H9 (cell line): ENCODE measurements around the gene TEX19. TPM values are rescaled to one million over a fixed set of nuclear protein-coding genes. Genes with fewer than 3 reads are reported as not detected.
A peak's percentile ranks its signal among the peaks of the same experiment; 100 is the strongest.

Experiments
- DNase-seq: peaks from one replicate; pipeline ENCODE4 v3.0.0-alpha.2; 2017
- H2AFZ ChIP-seq: one replicate; pipeline ENCODE4 v1.6.1; 2013; ENCODE audit warnings: mild to moderate bottlenecking, low read length, control low read depth, moderate library complexity
- H2AK5ac ChIP-seq: 2 replicates; pipeline ENCODE4 v1.6.1; 2013; ENCODE audit warnings: low read length, control low read depth, mixed read lengths; ENCODE audit not compliant: insufficient read length
- H2BK120ac ChIP-seq: one replicate; pipeline ENCODE4 v1.6.1; 2013; ENCODE audit warnings: low read depth, mild to moderate bottlenecking, low read length, control low read depth, inconsistent platforms; ENCODE audit not compliant: poor library complexity, severe bottlenecking
- H2BK12ac ChIP-seq: 2 replicates; pipeline ENCODE4 v1.6.1; 2013; ENCODE audit warnings: low read length, control low read depth, mixed read lengths, low read depth; ENCODE audit not compliant: insufficient read length
- H2BK15ac ChIP-seq: 2 replicates; pipeline ENCODE4 v1.6.1; 2013; ENCODE audit warnings: low read depth, low read length, control low read depth
- H2BK20ac ChIP-seq: one replicate; pipeline ENCODE4 v1.6.1; 2013; ENCODE audit warnings: low read depth, mild to moderate bottlenecking, low read length, control low read depth, inconsistent platforms; ENCODE audit not compliant: poor library complexity, severe bottlenecking
- H2BK5ac ChIP-seq: 2 replicates; pipeline ENCODE4 v1.6.1; 2013; ENCODE audit warnings: low read length, control low read depth, mixed read lengths; ENCODE audit not compliant: insufficient read length
- H3K14ac ChIP-seq: 2 replicates; pipeline ENCODE4 v1.6.1; 2013; ENCODE audit warnings: low read length, control low read depth; ENCODE audit not compliant: insufficient read depth
- H3K18ac ChIP-seq: 2 replicates; pipeline ENCODE4 v1.6.1; 2013; ENCODE audit warnings: low read depth, mild to moderate bottlenecking, mixed read lengths, low read length, control low read depth; ENCODE audit not compliant: insufficient read length
- H3K23ac ChIP-seq: 2 replicates; pipeline ENCODE4 v1.6.1; 2013; ENCODE audit warnings: low read length, control low read depth, mixed read lengths, low read depth; ENCODE audit not compliant: insufficient read length
- H3K23me2 ChIP-seq: 2 replicates; pipeline ENCODE4 v1.6.1; 2013; ENCODE audit warnings: low read depth, mild to moderate bottlenecking, mixed read lengths, low read length, control low read depth; ENCODE audit not compliant: insufficient read length, poor library complexity, severe bottlenecking
- H3K27ac ChIP-seq: 2 replicates; pipeline ENCODE4 v1.5.1; 2013; ENCODE audit warnings: low read length, control low read depth, mixed read lengths, low read depth; ENCODE audit not compliant: insufficient read length
- H3K27me3 ChIP-seq: 2 replicates; pipeline ENCODE4 v1.6.1; 2013; ENCODE audit warnings: low read length, control low read depth, inconsistent platforms; ENCODE audit not compliant: insufficient read depth
- H3K4ac ChIP-seq: 2 replicates; pipeline ENCODE4 v1.6.1; 2013; ENCODE audit warnings: low read depth, mild to moderate bottlenecking, control low read depth, inconsistent platforms, low read length, moderate library complexity
- H3K4me1 ChIP-seq: 2 replicates; pipeline ENCODE4 v1.6.1; 2013; ENCODE audit warnings: low read length, control low read depth, inconsistent platforms; ENCODE audit not compliant: insufficient read depth
- H3K4me2 ChIP-seq: 2 replicates; pipeline ENCODE4 v1.6.1; 2013; ENCODE audit warnings: low read length, control low read depth, mixed read lengths; ENCODE audit not compliant: insufficient read length, insufficient read depth
- H3K56ac ChIP-seq: 2 replicates; pipeline ENCODE4 v1.6.1; 2013; ENCODE audit warnings: low read depth, mild to moderate bottlenecking, mixed read lengths, low read length, control low read depth; ENCODE audit not compliant: insufficient read length
- H3K79me1 ChIP-seq: 2 replicates; pipeline ENCODE4 v1.6.1; 2013; ENCODE audit warnings: low read depth, mild to moderate bottlenecking, moderate library complexity, low read length, control low read depth, inconsistent platforms; ENCODE audit not compliant: insufficient read depth, poor library complexity, severe bottlenecking
- H3K79me2 ChIP-seq: 2 replicates; pipeline ENCODE4 v1.6.1; 2013; ENCODE audit warnings: low read length, control low read depth, inconsistent platforms; ENCODE audit not compliant: insufficient read depth
- H3K9ac ChIP-seq: 2 replicates; pipeline ENCODE4 v1.6.1; 2013; ENCODE audit warnings: low read length, control low read depth, mixed read lengths; ENCODE audit not compliant: insufficient read length; ENCODE audit errors: extremely low read depth
- H3K9me3 ChIP-seq: one replicate; pipeline ENCODE4 v1.6.1; 2013; ENCODE audit warnings: low read depth, low read length, inconsistent platforms; ENCODE audit not compliant: control insufficient read depth
- H3T11ph ChIP-seq: one replicate; pipeline ENCODE4 v1.6.1; 2013; ENCODE audit warnings: mild to moderate bottlenecking, low read length, control low read depth, inconsistent platforms
- H4K20me1 ChIP-seq: one replicate; pipeline ENCODE4 v1.6.1; 2013; ENCODE audit not compliant: control insufficient read depth, insufficient read length, insufficient read depth
- H4K5ac ChIP-seq: 2 replicates; pipeline ENCODE4 v1.6.1; 2013; ENCODE audit warnings: low read depth, mild to moderate bottlenecking, mixed read lengths, low read length, control low read depth; ENCODE audit not compliant: insufficient read length
- H4K8ac ChIP-seq: replicated peaks from 2 replicates; pipeline ENCODE4 v1.6.1; 2013; ENCODE audit warnings: low read length, control low read depth, mixed read lengths, low read depth; ENCODE audit not compliant: insufficient read length
- H4K91ac ChIP-seq: 2 replicates; pipeline ENCODE4 v1.6.1; 2013; ENCODE audit warnings: low read depth, mild to moderate bottlenecking, moderate library complexity, mixed read lengths, low read length, control low read depth; ENCODE audit not compliant: insufficient read length
- H3K27ac Mint-ChIP-seq, 3 experiments: 2 replicates in 2 of 3; 3 replicates in 1 of 3; pipeline ENCODE4 v1.8.0; 2020 to 2021; ENCODE audit warnings: mixed read lengths in 3 of 3, mild to moderate bottlenecking in 1 of 3, moderate library complexity in 1 of 3
- H3K27me3 Mint-ChIP-seq: 2 replicates; pipeline ENCODE4 v1.8.0; 2021; ENCODE audit warnings: low read depth, mild to moderate bottlenecking, moderate library complexity, mixed read lengths
- H3K36me3 Mint-ChIP-seq, 3 experiments: 2 replicates in 2 of 3; 3 replicates in 1 of 3; pipeline ENCODE4 v1.8.0; 2020 to 2021; ENCODE audit warnings: low read depth in 3 of 3, mixed read lengths in 3 of 3; ENCODE audit not compliant: insufficient read depth in 1 of 3
- H3K4me1 Mint-ChIP-seq, 2 experiments: 2 replicates each; pipeline ENCODE4 v1.8.0; 2020; ENCODE audit warnings: mixed read lengths in 2 of 2
- H3K4me3 Mint-ChIP-seq, 2 experiments: 2 replicates in 1 of 2; 3 replicates in 1 of 2; pipeline ENCODE4 v1.8.0; 2020 to 2021; ENCODE audit warnings: mild to moderate bottlenecking in 2 of 2, mixed read lengths in 2 of 2, moderate library complexity in 1 of 2
- H3K9me3 Mint-ChIP-seq, 2 experiments: 2 replicates in 1 of 2; 3 replicates in 1 of 2; pipeline ENCODE4 v1.8.0; 2020; ENCODE audit warnings: mild to moderate bottlenecking in 2 of 2, mixed read lengths in 2 of 2, moderate library complexity in 1 of 2
- WGBS: extraction: QIAGEN DNeasy Blood & Tissue Kit; methylation state at CpG from one replicate; pipeline ENCODE4 v1.1.7; 2013; ENCODE audit warnings: missing lambda C conversion rate, low lambda C conversion rate, mixed read lengths; ENCODE audit not compliant: insufficient read length; ENCODE audit errors: extremely low coverage; 5-methylcytosine and 5-hydroxymethylcytosine counted together
- total RNA-seq: library from RNA; stranded (reverse); gene quantifications from 2 replicates; pipeline ENCODE4 v1.2.1, GENCODE V29; 2021
- TF ChIP-seq, protein P1 (sequence below): fragments of 200-600 bp; sonication (generic); conservative IDR thresholded peaks from 3 replicates; pipeline ENCODE4 v1.8.0; 2021; ENCODE audit warnings: antibody characterized with exemption, mild to moderate bottlenecking

The TEX19 gene
- total RNA-seq, 1 experiment from 2014 or later = 1.4 TPM

DNA sequence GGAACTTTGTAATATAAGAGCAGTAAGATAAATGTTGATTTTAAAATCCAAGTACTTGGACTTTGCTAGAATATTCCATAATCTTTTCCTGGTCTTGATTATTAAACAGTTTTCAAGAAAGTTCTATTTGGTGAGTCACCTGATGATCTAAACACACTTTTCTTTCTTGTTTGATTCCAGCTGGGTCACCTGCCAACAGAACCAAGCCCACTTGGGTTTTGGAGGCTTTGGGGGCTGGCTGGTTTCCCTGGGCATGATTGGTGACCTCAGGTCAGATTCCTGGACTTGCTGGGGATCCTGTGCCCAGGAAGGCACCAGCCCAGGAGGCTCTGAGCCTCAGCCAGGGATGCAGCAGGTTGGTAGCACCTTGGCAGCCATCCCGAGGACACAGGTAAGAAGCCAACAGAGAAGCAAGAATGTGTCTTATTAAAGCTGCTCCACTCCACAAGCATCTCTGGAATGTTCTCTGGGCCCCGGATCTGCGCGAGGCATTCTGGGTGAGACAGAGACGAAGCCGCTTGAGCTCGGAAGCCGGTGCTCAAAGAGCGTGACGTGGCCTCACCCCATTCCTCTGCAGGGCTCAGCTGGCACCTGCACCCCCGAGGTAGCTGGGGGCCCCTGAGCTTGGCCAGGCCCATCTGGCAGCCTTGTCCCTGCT lies 3.1 kb upstream of the TEX19 start:
- peaks cover 2 to 20% of the 10 kb centered on the region in 2 experiments for H3K4me1 Mint-ChIP-seq
- peaks cover 6% of the 10 kb centered on the region for H3K27me3 Mint-ChIP-seq
- Histone ChIP-seq H3K4ac (no peak overlapping the region), H3K23me2 (no peaks in the 10 kb centered on the region), H2BK120ac (no peak overlapping the region), H2BK12ac (no peak overlapping the region), H2BK20ac (no peak overlapping the region), H3K9ac (no peak overlapping the region), H2AFZ (no peak overlapping the region), H2BK5ac (no peak overlapping the region), H3T11ph (no peak overlapping the region), H4K8ac (no peak overlapping the region), H3K27ac (no peak overlapping the region), H3K56ac (no peak overlapping the region), H3K4me1 (peaks cover 2% of the 10 kb centered on the region; the same call in 1 of the 2 replicates), H2BK15ac (no peak overlapping the region), H3K23ac (no peak overlapping the region), H3K79me2 (no peaks in the 10 kb centered on the region), H3K9me3 (no peaks in the 10 kb centered on the region), H3K18ac (no peak overlapping the region), H3K79me1 (no peaks in the 10 kb centered on the region), H3K27me3 (no peaks in the 10 kb centered on the region), H4K5ac (no peak overlapping the region), H4K20me1 (no peaks in the 10 kb centered on the region), H4K91ac (no peak overlapping the region), H2AK5ac (no peak overlapping the region), H3K4me2 (no peak overlapping the region), H3K14ac (no peak overlapping the region)
- no peaks in the 10 kb centered on the region for H3K9me3 Mint-ChIP-seq
- peak overlapping the region in 1 of 3 experiments; percentile 53; a peak in 1 of 7 replicates for H3K27ac Mint-ChIP-seq
- H3K36me3 Mint-ChIP-seq = no peaks in the 10 kb centered on the region
- TF ChIP-seq, protein P1, sequence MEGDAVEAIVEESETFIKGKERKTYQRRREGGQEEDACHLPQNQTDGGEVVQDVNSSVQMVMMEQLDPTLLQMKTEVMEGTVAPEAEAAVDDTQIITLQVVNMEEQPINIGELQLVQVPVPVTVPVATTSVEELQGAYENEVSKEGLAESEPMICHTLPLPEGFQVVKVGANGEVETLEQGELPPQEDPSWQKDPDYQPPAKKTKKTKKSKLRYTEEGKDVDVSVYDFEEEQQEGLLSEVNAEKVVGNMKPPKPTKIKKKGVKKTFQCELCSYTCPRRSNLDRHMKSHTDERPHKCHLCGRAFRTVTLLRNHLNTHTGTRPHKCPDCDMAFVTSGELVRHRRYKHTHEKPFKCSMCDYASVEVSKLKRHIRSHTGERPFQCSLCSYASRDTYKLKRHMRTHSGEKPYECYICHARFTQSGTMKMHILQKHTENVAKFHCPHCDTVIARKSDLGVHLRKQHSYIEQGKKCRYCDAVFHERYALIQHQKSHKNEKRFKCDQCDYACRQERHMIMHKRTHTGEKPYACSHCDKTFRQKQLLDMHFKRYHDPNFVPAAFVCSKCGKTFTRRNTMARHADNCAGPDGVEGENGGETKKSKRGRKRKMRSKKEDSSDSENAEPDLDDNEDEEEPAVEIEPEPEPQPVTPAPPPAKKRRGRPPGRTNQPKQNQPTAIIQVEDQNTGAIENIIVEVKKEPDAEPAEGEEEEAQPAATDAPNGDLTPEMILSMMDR = no peak
- H3K4me3 Mint-ChIP-seq = no peak overlapping the region
- DNase-seq = no peak
- WGBS = no CpG with 5 or more reads among the region's 11 CpGs
